WERI-Rb-1 (cell line): ENCODE results near the gene SKI.

Source experiments
- DNase-seq: peaks from one replicate; pipeline ENCODE4 v3.0.0-alpha.2; 2020
- H3K27ac ChIP-seq: fragments of 250-450 bp; sonication (Bioruptor Pico); 2 replicates; pipeline ENCODE4 v1.5.1; 2020; ENCODE audit warnings: mild to moderate bottlenecking, moderate library complexity
- H3K27me3 ChIP-seq: fragments of 250-450 bp; sonication (Bioruptor Pico); 2 replicates; pipeline ENCODE4 v1.5.1; 2021; ENCODE audit warnings: mild to moderate bottlenecking, low read depth, moderate library complexity; ENCODE audit not compliant: insufficient read depth, severe bottlenecking
- H3K36me3 ChIP-seq: fragments of 250-450 bp; sonication (Bioruptor Pico); 2 replicates; pipeline ENCODE4 v1.5.1; 2020; ENCODE audit warnings: mild to moderate bottlenecking, moderate library complexity
- H3K4me3 ChIP-seq: 2 replicates; pipeline ENCODE4 v1.5.1; 2011; ENCODE audit warnings: low read depth, mild to moderate bottlenecking, control low read depth, low read length
- H3K9me3 ChIP-seq: fragments of 250-450 bp; sonication (Bioruptor Pico); 2 replicates; pipeline ENCODE4 v1.5.1; 2021; ENCODE audit warnings: mild to moderate bottlenecking, moderate library complexity; ENCODE audit not compliant: severe bottlenecking
- TF ChIP-seq, protein P1 (sequence below): IDR thresholded peaks from 2 replicates; pipeline ENCODE4 v1.5.1; 2011; ENCODE audit warnings: low read depth, mild to moderate bottlenecking, control low read depth, inconsistent platforms, low read length

Gene SKI

DNA sequence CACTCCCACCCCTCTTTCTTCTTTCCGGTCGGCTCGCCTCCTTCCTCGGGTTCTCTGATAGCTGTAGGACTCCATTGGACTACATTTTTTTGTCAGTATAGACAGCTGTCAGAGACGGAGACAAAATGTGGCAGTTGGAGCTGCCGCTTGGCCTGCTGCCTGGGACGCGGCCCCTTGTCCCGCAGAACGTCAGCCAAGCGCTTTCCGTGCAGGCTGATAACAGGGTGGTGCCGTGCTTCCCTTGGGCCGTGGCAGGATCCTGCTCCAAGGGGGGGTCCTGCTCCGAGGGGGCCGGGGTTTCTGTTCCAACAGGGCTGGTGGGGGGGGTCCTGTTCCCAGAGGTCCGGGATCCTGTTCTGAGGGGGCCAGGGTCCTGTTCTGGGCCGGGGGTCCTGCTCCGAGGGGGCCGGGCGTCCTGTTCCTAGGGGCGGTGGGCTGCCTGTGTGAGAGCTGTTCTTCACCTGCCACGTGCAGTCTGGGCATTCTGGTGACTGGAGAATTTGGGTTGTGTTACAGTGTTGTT lies 4.9 kb downstream of the SKI start:
- Histone ChIP-seq H3K4me3 (no peak overlapping the region), H3K9me3 (no peaks in the 10 kb centered on the region), H3K27me3 (no peaks in the 10 kb centered on the region), H3K27ac (no peak overlapping the region), H3K36me3 (peaks cover 32% of the 10 kb centered on the region)
- DNase-seq: no peak
- TF ChIP-seq, protein P1, sequence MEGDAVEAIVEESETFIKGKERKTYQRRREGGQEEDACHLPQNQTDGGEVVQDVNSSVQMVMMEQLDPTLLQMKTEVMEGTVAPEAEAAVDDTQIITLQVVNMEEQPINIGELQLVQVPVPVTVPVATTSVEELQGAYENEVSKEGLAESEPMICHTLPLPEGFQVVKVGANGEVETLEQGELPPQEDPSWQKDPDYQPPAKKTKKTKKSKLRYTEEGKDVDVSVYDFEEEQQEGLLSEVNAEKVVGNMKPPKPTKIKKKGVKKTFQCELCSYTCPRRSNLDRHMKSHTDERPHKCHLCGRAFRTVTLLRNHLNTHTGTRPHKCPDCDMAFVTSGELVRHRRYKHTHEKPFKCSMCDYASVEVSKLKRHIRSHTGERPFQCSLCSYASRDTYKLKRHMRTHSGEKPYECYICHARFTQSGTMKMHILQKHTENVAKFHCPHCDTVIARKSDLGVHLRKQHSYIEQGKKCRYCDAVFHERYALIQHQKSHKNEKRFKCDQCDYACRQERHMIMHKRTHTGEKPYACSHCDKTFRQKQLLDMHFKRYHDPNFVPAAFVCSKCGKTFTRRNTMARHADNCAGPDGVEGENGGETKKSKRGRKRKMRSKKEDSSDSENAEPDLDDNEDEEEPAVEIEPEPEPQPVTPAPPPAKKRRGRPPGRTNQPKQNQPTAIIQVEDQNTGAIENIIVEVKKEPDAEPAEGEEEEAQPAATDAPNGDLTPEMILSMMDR: no peak

DNA sequence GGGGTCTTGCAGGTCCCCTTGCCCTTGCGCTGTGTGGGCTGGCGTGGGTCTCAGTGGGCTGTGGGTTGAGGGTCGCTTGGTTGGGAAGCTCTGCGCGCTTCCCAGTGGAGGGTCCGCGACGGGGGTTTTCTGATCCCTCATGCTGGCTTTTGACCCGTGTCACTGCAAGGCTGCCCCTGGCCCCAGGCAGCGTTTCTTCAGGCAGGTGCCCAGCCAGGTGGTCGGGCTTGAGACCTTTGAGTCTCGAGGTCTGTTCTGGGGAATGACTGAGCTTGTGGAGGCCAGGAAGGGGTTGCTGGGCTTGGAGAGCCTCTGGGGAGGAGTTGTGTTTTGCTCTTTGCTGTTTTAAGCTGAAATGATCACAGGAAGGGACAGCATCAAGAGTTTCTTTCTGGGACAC lies 5.3 kb downstream of the SKI start:
- no peak for DNase-seq
- Histone ChIP-seq H3K4me3 (no peak overlapping the region), H3K27me3 (no peaks in the 10 kb centered on the region), H3K27ac (no peak overlapping the region), H3K36me3 (peaks cover 34% of the 10 kb centered on the region), H3K9me3 (no peaks in the 10 kb centered on the region)
- TF ChIP-seq, protein P1: no peak

DNA sequence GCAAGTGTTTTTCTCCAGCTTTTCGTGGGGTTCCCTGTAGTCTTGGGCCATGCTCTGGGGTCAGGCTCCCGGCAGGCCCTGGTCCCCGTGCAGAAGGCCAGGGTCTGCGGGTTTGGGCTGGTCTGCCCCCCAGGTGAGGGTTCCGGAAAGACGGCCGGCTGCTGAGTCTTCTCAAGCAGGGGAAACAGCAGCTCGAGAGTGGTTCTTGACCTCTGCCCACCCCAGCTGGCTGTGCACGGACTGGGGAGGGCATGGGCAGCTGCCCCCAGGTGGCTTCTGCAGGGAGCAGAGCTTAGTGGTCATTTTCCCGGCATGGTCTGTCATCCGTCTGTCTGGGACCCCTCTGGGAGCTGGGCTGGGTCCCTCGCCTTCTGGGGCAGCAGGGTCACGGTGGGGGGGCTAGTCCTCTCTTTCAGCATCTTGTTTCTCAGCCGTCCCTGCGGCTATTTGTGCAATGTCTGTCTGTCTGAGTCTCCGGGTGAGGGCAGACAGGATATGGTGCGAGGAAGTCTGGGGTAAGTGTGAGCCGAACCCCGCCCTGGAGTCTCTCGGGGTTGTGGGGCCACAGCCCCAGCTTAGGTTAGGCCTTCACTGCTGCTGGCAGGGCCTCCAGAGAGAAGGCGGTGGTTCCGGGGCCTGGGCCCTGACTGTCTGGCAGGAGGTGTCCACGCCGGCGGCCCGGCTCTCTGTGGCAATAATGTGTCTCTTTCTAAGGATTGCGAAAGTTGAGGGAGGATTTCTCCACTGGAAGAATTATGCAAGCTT lies 6.1 kb downstream of the SKI start:
- H3K27me3 ChIP-seq: no peaks in the 10 kb centered on the region
- TF ChIP-seq, protein P1: no peak
- H3K36me3 ChIP-seq: peaks cover 36% of the 10 kb centered on the region
- H3K27ac ChIP-seq: no peak overlapping the region
- no peak for DNase-seq
- no peak overlapping the region for H3K4me3 ChIP-seq
- no peaks in the 10 kb centered on the region for H3K9me3 ChIP-seq

DNA sequence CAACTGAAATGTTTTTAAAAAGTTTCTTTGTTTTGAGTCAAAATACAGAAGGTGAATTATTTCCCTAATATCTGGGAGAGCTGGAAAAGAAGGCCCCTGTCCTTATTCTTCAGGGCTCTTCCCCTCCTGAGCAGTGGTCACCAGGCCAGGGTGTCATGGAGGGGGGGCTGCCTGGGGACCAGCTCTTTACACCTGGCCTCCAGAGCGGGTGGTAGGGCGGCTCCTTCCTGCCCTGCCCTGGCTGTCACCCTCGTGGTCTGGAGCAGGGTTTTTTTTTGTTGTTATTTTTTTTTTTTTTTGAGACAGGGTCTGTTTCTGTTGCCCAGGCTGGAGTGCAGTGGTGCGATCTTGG lies 6.6 kb downstream of the SKI start:
- Histone ChIP-seq H3K36me3 (peaks cover 32% of the 10 kb centered on the region), H3K9me3 (no peaks in the 10 kb centered on the region), H3K27me3 (no peaks in the 10 kb centered on the region), H3K27ac (no peak overlapping the region), H3K4me3 (no peak overlapping the region)
- no peak for DNase-seq
- TF ChIP-seq, protein P1: no peak

DNA sequence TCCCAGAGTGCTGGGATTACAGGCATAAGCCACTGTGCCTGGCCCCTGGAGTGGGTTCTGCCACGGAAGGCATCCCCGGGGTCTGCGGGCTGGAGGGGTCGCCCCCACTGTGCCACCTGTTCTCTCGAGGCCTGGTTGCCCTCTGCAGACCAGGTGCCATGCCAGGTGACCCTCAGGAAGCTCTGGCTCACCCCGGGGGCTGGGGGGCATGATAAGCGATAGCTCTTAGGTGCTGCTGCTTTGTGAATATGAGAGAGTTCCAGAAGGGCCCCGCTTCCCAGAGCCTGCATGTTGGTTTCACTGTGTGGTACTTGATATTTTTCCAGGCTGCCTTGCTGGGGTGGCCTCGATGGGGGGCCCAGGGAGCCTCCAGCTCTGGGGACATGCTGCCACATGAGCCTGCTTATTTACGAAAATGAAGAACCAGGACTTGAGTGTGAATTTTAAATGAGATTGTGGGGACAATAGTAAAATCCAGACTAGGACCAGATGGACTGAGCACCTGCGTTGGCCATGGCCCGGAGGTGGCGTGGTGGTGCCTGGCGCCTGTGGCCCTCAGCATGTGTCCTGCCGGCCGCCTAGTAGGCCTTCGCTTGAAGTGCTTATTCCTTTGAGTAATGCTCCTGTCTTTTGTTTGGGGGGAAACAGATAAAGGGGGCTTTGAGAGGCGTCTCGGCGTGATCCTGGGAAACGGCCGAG lies 7.3 kb downstream of the SKI start:
- H3K4me3 ChIP-seq: no peak overlapping the region
- H3K36me3 ChIP-seq: peaks cover 25% of the 10 kb centered on the region
- TF ChIP-seq, protein P1: no peak
- no peak overlapping the region for H3K27ac ChIP-seq
- no peak for DNase-seq
- no peaks in the 10 kb centered on the region for H3K9me3 ChIP-seq
- no peaks in the 10 kb centered on the region for H3K27me3 ChIP-seq
